ENCODE measurements around the gene NHSL2. TPM values are rescaled to one million over a fixed set of nuclear protein-coding genes. Genes with fewer than 3 reads are reported as not detected.

Gene NHSL2
- total RNA-seq, 4 donors from 2014 or later, result 10.4 to 31.4 (median 17.7) TPM

DNA sequence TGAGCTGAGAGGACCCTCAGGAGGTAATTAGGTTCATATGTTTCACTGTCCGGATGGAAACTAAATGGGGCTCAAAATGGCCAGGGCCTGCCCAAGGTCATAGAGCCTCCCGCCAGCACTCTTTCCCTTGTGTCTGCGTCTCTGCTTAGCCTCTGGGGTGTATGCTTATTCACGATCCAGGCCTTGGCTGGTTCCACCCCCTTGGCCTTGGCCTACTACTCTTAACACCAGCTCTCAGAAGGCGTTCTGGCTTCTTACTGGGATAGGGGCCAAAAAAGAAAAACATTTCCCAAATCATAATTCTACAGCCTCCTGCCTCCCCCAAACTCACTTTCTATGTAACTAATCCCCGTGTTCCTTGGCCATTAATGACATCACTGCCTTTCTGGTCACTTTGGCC, 152.3 kb downstream of the NHSL2 start:
- intact Hi-C loops (cut with DNase I), result no loop called here
- no peak for DNase-seq (ENCODE audit: extremely low spot score)
- peaks cover 0 to 8% (median 0%) of the 10 kb centered on the region in 4 donors for H3K27me3 ChIP-seq
- no peaks in the 10 kb centered on the region for H3K9me3 ChIP-seq
- H3K4me1 ChIP-seq, result peaks cover 6 to 49% (median 46%) of the 10 kb centered on the region in 4 donors
- WGBS, result 54% methylated on average over 6 of the region's 6 CpGs
- TF ChIP-seq, protein P1, sequence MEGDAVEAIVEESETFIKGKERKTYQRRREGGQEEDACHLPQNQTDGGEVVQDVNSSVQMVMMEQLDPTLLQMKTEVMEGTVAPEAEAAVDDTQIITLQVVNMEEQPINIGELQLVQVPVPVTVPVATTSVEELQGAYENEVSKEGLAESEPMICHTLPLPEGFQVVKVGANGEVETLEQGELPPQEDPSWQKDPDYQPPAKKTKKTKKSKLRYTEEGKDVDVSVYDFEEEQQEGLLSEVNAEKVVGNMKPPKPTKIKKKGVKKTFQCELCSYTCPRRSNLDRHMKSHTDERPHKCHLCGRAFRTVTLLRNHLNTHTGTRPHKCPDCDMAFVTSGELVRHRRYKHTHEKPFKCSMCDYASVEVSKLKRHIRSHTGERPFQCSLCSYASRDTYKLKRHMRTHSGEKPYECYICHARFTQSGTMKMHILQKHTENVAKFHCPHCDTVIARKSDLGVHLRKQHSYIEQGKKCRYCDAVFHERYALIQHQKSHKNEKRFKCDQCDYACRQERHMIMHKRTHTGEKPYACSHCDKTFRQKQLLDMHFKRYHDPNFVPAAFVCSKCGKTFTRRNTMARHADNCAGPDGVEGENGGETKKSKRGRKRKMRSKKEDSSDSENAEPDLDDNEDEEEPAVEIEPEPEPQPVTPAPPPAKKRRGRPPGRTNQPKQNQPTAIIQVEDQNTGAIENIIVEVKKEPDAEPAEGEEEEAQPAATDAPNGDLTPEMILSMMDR (IDR thresholded peaks at IDR 0.05), result no peak
- TF ChIP-seq POLR2A (IDR thresholded peaks at IDR 0.05; ENCODE audit: low read depth) (no peak), POLR2AphosphoS5 (IDR thresholded peaks at IDR 0.05) (no peak), EP300 (IDR thresholded peaks at IDR 0.05) (no peak)
- no peaks in the 10 kb centered on the region for H3K36me3 ChIP-seq
- H3K4me3 ChIP-seq, result no peak overlapping the region
- peak overlapping the region; percentile 63 to 73 (median 72) for H3K27ac ChIP-seq (replicated peaks in 1 of 4)

DNA sequence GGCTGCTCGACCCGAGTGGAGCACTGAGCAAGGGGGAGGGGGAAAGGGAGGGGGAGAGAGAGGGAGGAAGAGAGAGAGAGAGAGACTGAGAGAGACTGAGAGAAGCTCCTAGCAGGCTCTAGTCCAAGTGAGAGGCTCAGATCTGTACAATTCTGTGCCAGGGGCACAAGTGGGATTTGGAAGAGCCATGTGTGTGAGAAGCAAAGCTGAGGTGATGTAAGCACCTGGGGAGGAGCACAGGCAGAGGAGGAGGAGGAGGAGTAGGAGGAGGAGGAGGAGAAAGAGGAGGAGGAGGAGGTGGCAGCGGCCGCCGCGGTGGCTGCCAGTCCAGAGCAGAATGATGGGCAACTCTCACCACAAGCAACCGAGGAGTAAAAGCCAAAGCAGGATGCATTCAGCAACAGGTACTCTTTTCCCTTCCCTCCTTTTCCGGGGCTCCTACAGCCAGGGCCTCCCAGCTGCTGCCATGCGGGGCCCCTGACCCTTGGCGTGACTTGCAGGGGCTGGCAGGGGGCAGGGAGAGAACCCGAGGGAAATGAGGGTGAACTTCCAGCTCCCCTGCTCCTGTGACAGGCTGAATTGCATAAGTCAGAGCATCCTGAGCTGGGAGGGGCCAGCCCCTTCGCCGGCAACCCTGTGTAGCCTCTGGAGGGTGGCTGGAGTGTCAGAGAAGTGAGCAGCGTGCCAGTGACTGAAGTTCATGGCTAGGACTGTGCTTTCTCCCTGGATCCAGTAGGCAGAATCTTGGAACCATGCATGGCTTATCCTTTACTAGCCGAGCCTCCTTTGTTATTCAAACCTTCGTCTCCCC, 158.9 kb downstream of the NHSL2 start:
- Histone ChIP-seq H3K27ac (replicated peaks in 1 of 4) (peak overlapping the region; percentile 56 to 67 (median 61)), H3K9me3 (no peaks in the 10 kb centered on the region), H3K36me3 (no peaks in the 10 kb centered on the region), H3K27me3 (peaks cover 0 to 8% (median 0%) of the 10 kb centered on the region in 4 donors), H3K4me3 (peak overlapping the region; percentile 30 to 43 (median 37)), H3K4me1 (peaks cover 0 to 38% (median 28%) of the 10 kb centered on the region in 4 donors)
- 35% methylated on average over 16 of the region's 16 CpGs for WGBS
- TF ChIP-seq, protein P1 (IDR thresholded peaks at IDR 0.05), result no peak
- TF ChIP-seq POLR2A (IDR thresholded peaks at IDR 0.05; ENCODE audit: low read depth) (no peak), EP300 (IDR thresholded peaks at IDR 0.05) (no peak), POLR2AphosphoS5 (IDR thresholded peaks at IDR 0.05) (no peak)
- no peak for DNase-seq (ENCODE audit: extremely low spot score)
- intact Hi-C loops (cut with DNase I), result no loop called here

DNA sequence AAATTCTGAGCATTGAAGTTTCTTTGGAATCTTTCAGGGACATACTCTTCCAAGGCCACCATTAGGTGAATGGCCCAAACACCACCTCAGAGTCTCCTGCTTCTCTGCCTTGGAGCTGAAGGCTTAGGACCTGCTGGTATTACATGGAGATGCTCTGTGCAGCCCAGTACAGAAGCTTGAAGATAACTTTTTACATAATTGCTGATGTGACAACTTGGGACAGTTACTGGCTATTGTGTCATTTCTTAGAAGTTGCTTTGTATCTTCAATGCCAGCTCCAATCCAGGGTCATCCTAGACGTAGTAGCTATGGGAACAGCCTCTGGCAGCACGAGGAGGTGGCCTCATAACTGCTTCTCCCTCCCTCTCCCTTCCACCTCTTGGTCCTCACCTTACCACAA, 160.6 kb downstream of the NHSL2 start:
- H3K27ac ChIP-seq (replicated peaks in 1 of 4), result peak overlapping the region in 1 of 4 donors; percentile 12
- no peak for DNase-seq (ENCODE audit: extremely low spot score)
- intact Hi-C loops (cut with DNase I), result no loop called here
- H3K27me3 ChIP-seq, result no peaks in the 10 kb centered on the region
- no peak overlapping the region for H3K4me3 ChIP-seq
- 66% methylated on average over 2 of the region's 2 CpGs for WGBS
- no peaks in the 10 kb centered on the region for H3K9me3 ChIP-seq
- H3K36me3 ChIP-seq, result no peaks in the 10 kb centered on the region
- peaks cover 0 to 33% (median 28%) of the 10 kb centered on the region in 4 donors for H3K4me1 ChIP-seq
- TF ChIP-seq EP300 (IDR thresholded peaks at IDR 0.05) (no peak), POLR2A (IDR thresholded peaks at IDR 0.05; ENCODE audit: low read depth) (no peak), POLR2AphosphoS5 (IDR thresholded peaks at IDR 0.05) (no peak)
- TF ChIP-seq, protein P1 (IDR thresholded peaks at IDR 0.05), result no peak

DNA sequence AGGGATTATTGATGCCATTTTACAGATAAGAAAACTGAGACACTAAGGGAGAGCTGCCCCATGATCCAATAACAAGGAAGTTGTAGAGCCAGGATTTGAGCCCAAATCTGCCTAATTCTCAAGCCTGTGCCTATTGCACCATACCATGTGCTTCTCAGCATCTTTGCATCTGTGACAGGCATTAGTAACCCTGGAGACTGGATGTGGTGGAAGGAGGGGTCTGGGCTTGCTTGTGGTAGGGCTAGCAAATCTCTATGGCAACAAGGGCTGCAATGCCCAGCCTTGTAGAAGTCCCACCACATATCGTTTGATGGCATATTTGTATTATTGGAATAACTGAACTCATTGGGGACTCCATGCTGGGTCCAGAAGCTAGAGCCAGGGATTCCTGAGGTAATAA, 163.0 kb downstream of the NHSL2 start:
- H3K9me3 ChIP-seq, result no peaks in the 10 kb centered on the region
- H3K27me3 ChIP-seq, result peaks cover 0 to 4% (median 0%) of the 10 kb centered on the region in 4 donors
- H3K36me3 ChIP-seq, result no peaks in the 10 kb centered on the region
- H3K27ac ChIP-seq (replicated peaks in 1 of 4), result no peak overlapping the region
- peaks cover 3 to 27% (median 24%) of the 10 kb centered on the region in 4 donors for H3K4me1 ChIP-seq
- no peak for DNase-seq (ENCODE audit: extremely low spot score)
- no peak overlapping the region for H3K4me3 ChIP-seq
- TF ChIP-seq POLR2A (IDR thresholded peaks at IDR 0.05; ENCODE audit: low read depth), result no peak
- TF ChIP-seq, protein P1 (IDR thresholded peaks at IDR 0.05), result no peak
- no peak for TF ChIP-seq EP300 (IDR thresholded peaks at IDR 0.05)
- no peak for TF ChIP-seq POLR2AphosphoS5 (IDR thresholded peaks at IDR 0.05)
- intact Hi-C loops (cut with DNase I), result no loop called here
- 60% methylated on average over 1 of the region's 1 CpG for WGBS

Measured in esophagus muscularis mucosa (tissue), 4 donors.